ENCODE data around the gene EFNA5. TPM values are rescaled to one million over a fixed set of nuclear protein-coding genes. Genes with fewer than 3 reads are reported as not detected.

EFNA5 gene
- total RNA-seq, 2 experiments from 2014 or later: not detected

DNA sequence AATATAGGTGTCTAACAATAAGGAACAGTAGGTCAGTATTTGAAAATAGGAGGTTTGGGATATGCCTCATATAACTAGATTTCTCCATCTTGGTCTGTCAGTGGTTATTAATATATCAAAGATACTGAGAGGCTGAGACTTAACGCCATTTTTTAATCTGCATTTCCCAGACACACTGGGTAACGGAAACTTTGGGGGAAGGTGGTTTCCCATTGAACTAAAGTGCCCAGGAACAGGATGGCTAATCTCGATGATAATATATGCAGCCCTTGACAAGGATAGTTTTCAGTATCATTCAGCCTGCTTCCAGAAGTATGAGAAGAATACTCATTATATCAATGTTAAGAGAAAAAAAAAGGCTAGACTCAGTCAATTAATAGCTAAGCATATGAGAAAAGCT lies 30.7 kb downstream of the EFNA5 start:
- no peak for DNase-seq
- Mint-ChIP-seq H3K4me1 (ENCODE audit: low read depth) (no peaks in the 10 kb centered on the region), H3K27ac (no peak overlapping the region), H3K27me3 (peaks cover 12% of the 10 kb centered on the region), H3K4me3 (no peak overlapping the region), H3K36me3 (ENCODE audit: low read depth) (no peaks in the 10 kb centered on the region), H3K9me3 (no peaks in the 10 kb centered on the region)
- Histone ChIP-seq H3K27ac (ENCODE audit: low read depth in 1 of 2, low read length in 2 of 2) (no peak overlapping the region), H3K9me3 (ENCODE audit: control insufficient read depth in 1 of 2, insufficient read depth in 1 of 2, low read length in 2 of 2) (no peaks in the 10 kb centered on the region), H3K4me3 (ENCODE audit: low read length) (no peak overlapping the region), H3K36me3 (ENCODE audit: insufficient read depth, low read length) (no peaks in the 10 kb centered on the region), H3K27me3 (ENCODE audit: control insufficient read depth in 1 of 2, insufficient read depth in 2 of 2, low read length in 2 of 2) (peaks cover 0 to 4% of the 10 kb centered on the region in 2 experiments), H3K4me1 (ENCODE audit: insufficient read depth, low read length) (no peaks in the 10 kb centered on the region)
- TF ChIP-seq, protein P1, sequence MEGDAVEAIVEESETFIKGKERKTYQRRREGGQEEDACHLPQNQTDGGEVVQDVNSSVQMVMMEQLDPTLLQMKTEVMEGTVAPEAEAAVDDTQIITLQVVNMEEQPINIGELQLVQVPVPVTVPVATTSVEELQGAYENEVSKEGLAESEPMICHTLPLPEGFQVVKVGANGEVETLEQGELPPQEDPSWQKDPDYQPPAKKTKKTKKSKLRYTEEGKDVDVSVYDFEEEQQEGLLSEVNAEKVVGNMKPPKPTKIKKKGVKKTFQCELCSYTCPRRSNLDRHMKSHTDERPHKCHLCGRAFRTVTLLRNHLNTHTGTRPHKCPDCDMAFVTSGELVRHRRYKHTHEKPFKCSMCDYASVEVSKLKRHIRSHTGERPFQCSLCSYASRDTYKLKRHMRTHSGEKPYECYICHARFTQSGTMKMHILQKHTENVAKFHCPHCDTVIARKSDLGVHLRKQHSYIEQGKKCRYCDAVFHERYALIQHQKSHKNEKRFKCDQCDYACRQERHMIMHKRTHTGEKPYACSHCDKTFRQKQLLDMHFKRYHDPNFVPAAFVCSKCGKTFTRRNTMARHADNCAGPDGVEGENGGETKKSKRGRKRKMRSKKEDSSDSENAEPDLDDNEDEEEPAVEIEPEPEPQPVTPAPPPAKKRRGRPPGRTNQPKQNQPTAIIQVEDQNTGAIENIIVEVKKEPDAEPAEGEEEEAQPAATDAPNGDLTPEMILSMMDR (IDR thresholded peaks at IDR 0.05): no peak
- intact Hi-C loops (cut with DNase I, micrococcal nuclease): no loop called here
- ATAC-seq (ENCODE audit: poor library complexity): no peak
- ChIA-PET POLR2A (no interaction called here), CTCF (no interaction called here)

DNA sequence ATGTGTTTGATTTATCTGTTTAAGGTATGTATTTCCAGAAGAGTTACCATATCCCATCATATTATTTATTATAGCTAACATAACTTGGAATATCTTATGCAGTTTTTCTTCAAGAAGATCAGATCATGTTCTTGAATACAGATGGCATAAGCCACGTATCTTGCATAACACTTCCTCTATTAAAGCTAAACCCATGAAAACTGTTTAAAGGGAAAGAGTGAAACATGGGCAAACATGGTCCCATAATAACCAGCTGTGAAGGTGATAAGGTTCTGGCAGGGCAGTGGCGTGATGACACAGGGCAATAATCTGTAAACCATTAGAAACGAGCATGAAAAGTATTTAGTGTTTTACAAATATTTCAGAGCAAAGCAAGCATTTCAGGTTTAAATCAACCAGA lies 34.2 kb downstream of the EFNA5 start:
- Mint-ChIP-seq H3K27ac (no peak overlapping the region), H3K9me3 (no peaks in the 10 kb centered on the region), H3K36me3 (ENCODE audit: low read depth) (no peaks in the 10 kb centered on the region), H3K27me3 (peaks cover 15% of the 10 kb centered on the region), H3K4me1 (ENCODE audit: low read depth) (no peaks in the 10 kb centered on the region), H3K4me3 (no peak overlapping the region)
- ATAC-seq (ENCODE audit: poor library complexity): no peak
- H3K36me3 ChIP-seq (ENCODE audit: insufficient read depth, low read length): no peaks in the 10 kb centered on the region
- DNase-seq: no peak
- H3K9me3 ChIP-seq (ENCODE audit: control insufficient read depth in 1 of 2, insufficient read depth in 1 of 2, low read length in 2 of 2): no peaks in the 10 kb centered on the region
- intact Hi-C loops (cut with DNase I, micrococcal nuclease): no loop called here
- H3K4me1 ChIP-seq (ENCODE audit: insufficient read depth, low read length): no peaks in the 10 kb centered on the region
- POLR2A ChIA-PET: no interaction called here
- CTCF ChIA-PET: no interaction called here
- H3K27me3 ChIP-seq (ENCODE audit: control insufficient read depth in 1 of 2, insufficient read depth in 2 of 2, low read length in 2 of 2): no peaks in the 10 kb centered on the region
- H3K4me3 ChIP-seq (ENCODE audit: low read length): no peak overlapping the region
- H3K27ac ChIP-seq (ENCODE audit: low read depth in 1 of 2, low read length in 2 of 2): no peak overlapping the region
- TF ChIP-seq, protein P1 (IDR thresholded peaks at IDR 0.05): no peak

DNA sequence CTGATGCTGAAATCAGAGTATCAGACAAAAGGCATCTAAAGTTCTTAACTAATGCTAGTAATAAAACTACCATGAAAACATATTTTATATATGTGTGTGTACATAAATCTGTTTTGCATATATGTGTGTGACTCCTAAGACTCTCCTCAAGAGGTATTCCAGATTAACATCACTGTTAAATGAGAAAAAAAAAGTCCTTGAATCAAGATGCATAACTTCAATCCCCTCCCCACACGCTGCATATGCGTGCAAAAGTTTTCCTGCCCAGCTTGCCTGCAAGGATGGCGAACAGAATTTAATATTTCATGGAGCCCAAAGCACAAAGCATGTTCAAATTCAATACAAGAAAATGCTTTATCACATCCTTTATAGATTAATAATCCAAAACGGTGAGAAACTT lies 34.7 kb downstream of the EFNA5 start:
- Histone ChIP-seq H3K27me3 (ENCODE audit: control insufficient read depth in 1 of 2, insufficient read depth in 2 of 2, low read length in 2 of 2) (no peaks in the 10 kb centered on the region), H3K9me3 (ENCODE audit: control insufficient read depth in 1 of 2, insufficient read depth in 1 of 2, low read length in 2 of 2) (no peaks in the 10 kb centered on the region), H3K36me3 (ENCODE audit: insufficient read depth, low read length) (no peaks in the 10 kb centered on the region), H3K4me3 (ENCODE audit: low read length) (no peak overlapping the region), H3K27ac (ENCODE audit: low read depth in 1 of 2, low read length in 2 of 2) (no peak overlapping the region), H3K4me1 (ENCODE audit: insufficient read depth, low read length) (no peaks in the 10 kb centered on the region)
- Mint-ChIP-seq H3K27ac (no peak overlapping the region), H3K4me1 (ENCODE audit: low read depth) (no peaks in the 10 kb centered on the region), H3K27me3 (peaks cover 15% of the 10 kb centered on the region), H3K4me3 (no peak overlapping the region), H3K36me3 (ENCODE audit: low read depth) (no peaks in the 10 kb centered on the region), H3K9me3 (no peaks in the 10 kb centered on the region)
- intact Hi-C loops (cut with DNase I, micrococcal nuclease): no loop called here
- TF ChIP-seq, protein P1 (IDR thresholded peaks at IDR 0.05): no peak
- ChIA-PET CTCF (no interaction called here), POLR2A (no interaction called here)
- DNase-seq: no peak
- no peak for ATAC-seq (ENCODE audit: poor library complexity)

All from CD4-positive, alpha-beta T cell (primary cell).